Heart left ventricle (tissue), 13 donors: ENCODE measurements around the gene PRELID2.

ENCODE experiments used
- POLR2A ChIP-seq, 2 donors: fragments of 450-650 bp; IDR thresholded peaks; one replicate each; pipeline ENCODE4 v1.6.1; 2017; ENCODE audit warnings: antibody characterized with exemption in 2 of 2, mild to moderate bottlenecking in 2 of 2, moderate library complexity in 2 of 2
- TF ChIP-seq, protein P1 (sequence below), 12 donors: fragments of 200-600 bp; sonication (generic) in 4 of 12; IDR thresholded peaks; one replicate each; pipeline versions ENCODE4 v1.5.0 to v1.8.0; 2018 to 2022; ENCODE audit warnings: antibody characterized with exemption in 12 of 12, mild to moderate bottlenecking in 5 of 12
- donor health status: ischemic (EF 13 %, LVEDD 7.1; RV severe dilation, severe dysfunction).
- donor health status: DM: no; HTN: yes; CAD: no.
- donor health status: DM: no; HTN: no; CAD: no.
- donor health status: ischemic (EF 25% LVEDD 6.9; RV normal size, moderate dysfunction).
- donor health status: ischemic (EF 25% LVEDD 5.7; RV mildly dilated, moderate dysfunction).
- donor health status: ischemic (EF 35%, LVEDD 5.7; RV mildly dilated, moderate dysfunction).
- donor health status: nonischemic (EF 11% LVEDD 7.7; RV severe dilation, severe dysfunction).
- donor health status: DM: yes; HTN: yes; CAD: no.
- donor health status: PGD.
- donor health status: ischemic (EF 29% LVEDD 5.4; RV normal size, mild dysfunction).
- donor health status: nonischemic (EF 23%, LVEDD 6.1; RV moderate dilation, normal function).

DNA sequence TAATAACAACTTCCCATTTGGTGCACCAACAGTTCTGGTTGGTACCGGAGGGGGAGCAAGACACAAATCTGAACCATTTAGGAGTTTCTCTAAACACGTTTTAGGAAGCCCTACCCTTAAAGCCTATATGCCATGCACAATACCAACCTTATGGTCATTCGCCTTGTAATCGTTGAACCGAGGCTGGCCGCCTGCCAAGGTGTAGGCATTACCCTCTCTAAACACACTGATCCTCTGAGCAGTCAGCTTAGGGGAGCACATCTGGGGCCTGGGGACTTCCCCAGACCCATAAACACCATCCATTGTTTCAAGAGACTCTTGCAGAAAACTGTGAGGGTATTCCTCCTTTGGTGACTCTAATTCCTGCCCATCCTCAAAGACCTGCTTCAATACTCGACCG, 37.3 kb upstream of the PRELID2 start:
- no peak for TF ChIP-seq POLR2A (IDR thresholded peaks at IDR 0.05)
- TF ChIP-seq, protein P1, sequence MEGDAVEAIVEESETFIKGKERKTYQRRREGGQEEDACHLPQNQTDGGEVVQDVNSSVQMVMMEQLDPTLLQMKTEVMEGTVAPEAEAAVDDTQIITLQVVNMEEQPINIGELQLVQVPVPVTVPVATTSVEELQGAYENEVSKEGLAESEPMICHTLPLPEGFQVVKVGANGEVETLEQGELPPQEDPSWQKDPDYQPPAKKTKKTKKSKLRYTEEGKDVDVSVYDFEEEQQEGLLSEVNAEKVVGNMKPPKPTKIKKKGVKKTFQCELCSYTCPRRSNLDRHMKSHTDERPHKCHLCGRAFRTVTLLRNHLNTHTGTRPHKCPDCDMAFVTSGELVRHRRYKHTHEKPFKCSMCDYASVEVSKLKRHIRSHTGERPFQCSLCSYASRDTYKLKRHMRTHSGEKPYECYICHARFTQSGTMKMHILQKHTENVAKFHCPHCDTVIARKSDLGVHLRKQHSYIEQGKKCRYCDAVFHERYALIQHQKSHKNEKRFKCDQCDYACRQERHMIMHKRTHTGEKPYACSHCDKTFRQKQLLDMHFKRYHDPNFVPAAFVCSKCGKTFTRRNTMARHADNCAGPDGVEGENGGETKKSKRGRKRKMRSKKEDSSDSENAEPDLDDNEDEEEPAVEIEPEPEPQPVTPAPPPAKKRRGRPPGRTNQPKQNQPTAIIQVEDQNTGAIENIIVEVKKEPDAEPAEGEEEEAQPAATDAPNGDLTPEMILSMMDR (IDR thresholded peaks at IDR 0.05) = no peak
